Measurements from ENCODE around the gene ZNF157. TPM values are rescaled to one million over a fixed set of nuclear protein-coding genes. Genes with fewer than 3 reads are reported as not detected.

Gene ZNF157
- polyA plus RNA-seq, 3 donors = not detected

DNA sequence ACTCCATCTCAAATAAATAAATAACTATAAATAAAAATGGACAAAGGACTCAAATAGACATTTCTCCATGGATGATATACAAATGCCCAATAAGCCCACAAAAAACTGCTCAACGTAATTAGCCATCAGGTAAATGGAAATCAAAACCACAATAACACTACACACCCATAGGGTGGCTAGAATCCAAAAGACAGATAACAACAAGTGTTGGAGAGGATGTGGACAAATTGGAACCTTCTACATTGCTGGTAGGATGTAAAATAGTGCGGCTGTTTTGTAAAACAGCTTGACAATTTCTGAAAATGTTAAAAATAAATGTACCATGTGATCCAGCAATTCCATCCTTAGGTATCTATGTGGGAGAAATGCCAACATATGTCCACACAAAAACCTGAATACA, 52.1 kb downstream of the ZNF157 start:
- no peak overlapping the region for H3K27ac ChIP-seq (ENCODE audit: low read depth, low read length)
- 68 to 93% (median 88%) methylated on average over 2 of the region's 2 CpGs for WGBS, 3 donors

GRCh38 chrX:47430925-47431324, 60.5 kb downstream of the ZNF157 start:
- WGBS, 3 donors = 88 to 90% (median 90%) methylated on average over 5 of the region's 5 CpGs
- no peak overlapping the region for H3K27ac ChIP-seq (ENCODE audit: low read depth, low read length)

DNA sequence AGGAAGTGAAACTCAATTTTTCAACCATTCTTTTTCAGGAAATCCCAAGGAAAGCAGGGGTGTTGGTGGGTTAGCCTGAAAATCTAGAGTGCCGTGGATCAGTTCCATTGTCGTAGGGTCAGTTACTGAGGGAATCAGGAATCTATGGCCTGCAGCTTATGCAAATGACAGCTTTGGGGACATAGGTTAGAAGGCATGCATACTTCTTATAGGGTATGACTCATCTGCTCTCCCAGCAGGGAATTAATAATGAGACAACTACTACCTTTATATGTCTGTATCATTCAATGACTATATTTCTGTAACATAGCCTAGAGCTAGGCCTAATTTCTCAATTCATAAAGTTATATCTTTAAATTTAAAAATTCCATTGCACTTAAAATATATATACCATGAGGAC, 76.1 kb downstream of the ZNF157 start:
- no peak overlapping the region for H3K27ac ChIP-seq (ENCODE audit: low read depth, low read length)
- WGBS, 3 donors = 87 to 100% (median 93%) methylated on average over 2 of the region's 2 CpGs

- H3K27ac ChIP-seq (ENCODE audit: low read depth, low read length) = no peak overlapping the region
- WGBS, 3 donors = 80 to 100% (median 100%) methylated on average over 2 of the region's 2 CpGs
Observed at GRCh38 chrX:47446971-47447370, 76.6 kb downstream of the ZNF157 start.

DNA sequence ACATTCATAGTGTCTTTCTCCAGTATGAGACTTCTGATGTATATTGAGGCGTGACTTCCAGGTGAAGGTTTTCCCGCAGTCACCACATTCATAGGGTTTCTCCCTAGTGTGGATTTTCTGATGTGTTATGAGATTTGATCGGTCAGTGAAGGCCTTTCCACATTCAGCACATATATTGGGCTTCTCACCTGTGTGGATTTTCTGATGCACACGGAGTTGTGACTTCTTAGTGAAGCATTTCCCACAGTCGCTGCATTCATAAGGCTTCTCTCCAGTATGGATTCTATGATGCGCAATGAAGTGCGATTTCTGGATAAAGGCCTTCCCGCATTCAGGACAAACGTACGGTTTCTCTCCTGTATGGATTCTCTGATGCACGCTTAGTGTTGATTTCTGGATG, 77.2 kb downstream of the ZNF157 start:
- no peak overlapping the region for H3K27ac ChIP-seq (ENCODE audit: low read depth, low read length)
- WGBS, 3 donors = 90 to 99% (median 98%) methylated on average over 11 of the region's 11 CpGs

DNA sequence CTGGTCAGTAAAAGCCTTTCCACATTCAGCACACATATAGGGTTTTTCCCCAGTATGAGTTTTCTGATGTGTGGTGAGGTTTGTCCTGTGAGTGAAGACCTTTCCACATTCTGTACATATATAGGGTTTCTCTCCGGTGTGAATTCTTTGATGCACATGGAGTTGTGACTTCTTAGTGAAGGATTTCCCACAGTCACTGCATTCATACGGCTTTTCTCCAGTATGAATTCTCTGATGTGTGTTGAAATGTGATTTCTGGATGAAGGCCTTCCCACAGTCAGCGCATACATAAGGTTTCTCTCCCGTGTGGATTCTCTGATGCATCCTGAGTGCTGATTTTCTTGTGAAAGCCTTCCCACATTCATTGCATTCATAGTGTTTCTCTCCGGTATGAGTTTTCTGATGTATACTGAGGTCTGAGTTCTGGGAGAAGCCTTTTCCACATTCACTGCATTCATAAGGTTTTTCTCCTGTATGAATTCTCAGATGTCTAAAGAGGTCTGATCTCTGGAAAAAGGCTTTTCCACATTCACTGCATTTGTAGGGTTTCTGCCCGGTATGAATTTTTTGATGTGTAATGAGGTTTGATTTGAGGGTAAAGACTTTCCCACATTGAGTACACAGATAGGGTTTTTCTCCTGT, 77.9 kb downstream of the ZNF157 start:
- WGBS, 3 donors = 90 to 100% (median 97%) methylated on average over 6 of the region's 6 CpGs
- H3K27ac ChIP-seq (ENCODE audit: low read depth, low read length) = no peak overlapping the region

DNA sequence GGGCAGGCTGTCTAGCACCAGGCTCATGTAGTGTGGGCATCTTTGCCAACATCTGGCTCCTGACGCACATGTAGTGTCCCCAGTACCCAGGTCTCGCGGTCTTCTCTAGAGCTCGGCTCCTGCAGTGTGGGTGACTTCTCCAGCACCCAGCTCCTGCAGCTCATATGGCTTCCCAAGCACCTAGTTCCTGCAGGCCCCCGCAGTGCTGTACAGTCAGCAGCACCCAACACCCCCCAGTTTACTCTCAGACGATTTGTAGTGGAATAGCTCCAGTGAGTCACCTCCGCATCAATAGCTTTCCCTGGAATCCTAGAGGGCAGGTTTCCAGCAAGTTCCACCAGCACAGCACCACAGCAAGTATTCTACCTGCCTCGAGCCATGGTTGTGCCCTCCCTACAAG, 81.7 kb downstream of the ZNF157 start:
- H3K27ac ChIP-seq (ENCODE audit: low read depth, low read length) = no peak overlapping the region
- 89 to 98% (median 97%) methylated on average over 8 of the region's 8 CpGs for WGBS, 3 donors

- 77 to 96% (median 77%) methylated on average over 6 of the region's 6 CpGs for WGBS, 3 donors
- H3K27ac ChIP-seq (ENCODE audit: low read depth, low read length) = no peak overlapping the region
Observed at GRCh38 chrX:47456080-47456479, 85.7 kb downstream of the ZNF157 start.

- H3K27ac ChIP-seq (ENCODE audit: low read depth, low read length) = no peak overlapping the region
- 83 to 100% (median 89%) methylated on average over 6 of the region's 6 CpGs for WGBS, 3 donors
Observed at GRCh38 chrX:47458528-47458927, 88.2 kb downstream of the ZNF157 start.

- WGBS, 3 donors = 55 to 93% (median 91%) methylated on average over 1 of the region's 1 CpG
Observed at GRCh38 chrX:47460561-47460960, 90.2 kb downstream of the ZNF157 start.

More at GRCh38 chrX:47460561-47460960, 90.2 kb downstream of the ZNF157 start:
- no peak overlapping the region for H3K27ac ChIP-seq (ENCODE audit: low read depth, low read length)

Other genes starting within 250 kb of the ZNF157 start
- gene NDUFB11, start 225.9 kb upstream of the ZNF157 start, polyA plus RNA-seq = 10 to 100 TPM; 70.4 to 97.2 (median 81.8) TPM
- gene RBM10, start 225.4 kb upstream of the ZNF157 start, polyA plus RNA-seq = 10 to 100 TPM; 22.3 to 25.2 (median 22.6) TPM
- gene UBA1, start 176.7 kb upstream of the ZNF157 start, polyA plus RNA-seq = 100 to 1,000 TPM in 1 of 3 donors, 10 to 100 TPM in 2; 46.3 to 120 (median 80.0) TPM
- gene CDK16, start 151.9 kb upstream of the ZNF157 start, polyA plus RNA-seq = 10 to 100 TPM; 32.7 to 72.4 (median 47.0) TPM
- gene USP11, start 137.6 kb upstream of the ZNF157 start, polyA plus RNA-seq = 10 to 100 TPM; 14.1 to 27.2 (median 25.6) TPM
- 1 to 10 TPM; 1.3 to 3.5 (median 2.1) TPM for gene ZNF41, start 112.6 kb downstream of the ZNF157 start, polyA plus RNA-seq
- gene ARAF, start 190.6 kb downstream of the ZNF157 start, polyA plus RNA-seq = 10 to 100 TPM; 34.3 to 54.8 (median 40.7) TPM
- 100 to 1,000 TPM in 2 of 3 donors, 10 to 100 TPM in 1; 56.0 to 538 (median 342) TPM for gene TIMP1, start 211.9 kb downstream of the ZNF157 start, polyA plus RNA-seq
- gene SYN1, start 249.3 kb downstream of the ZNF157 start, polyA plus RNA-seq = 1 to 10 TPM in 2 of 3 donors, under 1 TPM in 1; 0.69 to 3.0 (median 1.4) TPM